ENCODE results near the gene RELN. TPM values are rescaled to one million over a fixed set of nuclear protein-coding genes. Genes with fewer than 3 reads are reported as not detected.
A peak's percentile ranks its signal among the peaks of the same experiment; 100 is the strongest.

Gene RELN
- total and polyA plus RNA-seq, 2 donors from 2014 or later = 0.95 to 5.4 TPM

- no peak for FAIRE-seq
- intact Hi-C loops (cut with DNase I) = no loop called here
- TF ChIP-seq CTCF (IDR thresholded peaks at IDR 0.05; ENCODE audit: borderline replicate concordance, extremely low read depth, insufficient read depth) = no peak
Measured at GRCh38 chr7:103854611-103855010, 134.8 kb downstream of the RELN start.

GRCh38 chr7:103851357-103851756 is 138.1 kb downstream of the RELN start:
- FAIRE-seq = no peak
- intact Hi-C loops (cut with DNase I) = no loop called here

More at GRCh38 chr7:103854611-103855010, 134.8 kb downstream of the RELN start:
- no peak for DNase-seq
- Histone ChIP-seq H3K4me1 (ENCODE audit: control insufficient read depth in 2 of 3, insufficient read depth in 2 of 3, low read depth in 1 of 3, low read length in 3 of 3) (no peaks in the 10 kb centered on the region), H3K4me3 (ENCODE audit: low read length in 3 of 3) (no peak overlapping the region), H3K9ac (ENCODE audit: low read length in 3 of 3) (no peak overlapping the region), H3K27me3 (ENCODE audit: control insufficient read depth, insufficient read depth, low read length) (no peaks in the 10 kb centered on the region), H3K36me3 (ENCODE audit: control insufficient read depth in 2 of 3, insufficient read depth in 3 of 3, low read length in 3 of 3) (no peaks in the 10 kb centered on the region), H3K9me3 (ENCODE audit: control insufficient read depth in 2 of 3, insufficient read depth in 1 of 3, low read length in 3 of 3) (no peaks in the 10 kb centered on the region), H3K27ac (ENCODE audit: low read depth in 2 of 2, low read length in 2 of 2) (no peak overlapping the region)

GRCh38 chr7:103843689-103844480 is 145.6 kb downstream of the RELN start:
- no peak for DNase-seq
- no peak for TF ChIP-seq CTCF (IDR thresholded peaks at IDR 0.05; ENCODE audit: borderline replicate concordance, extremely low read depth, insufficient read depth)
- Histone ChIP-seq H3K4me1 (ENCODE audit: control insufficient read depth in 2 of 3, insufficient read depth in 2 of 3, low read depth in 1 of 3, low read length in 3 of 3) (no peaks in the 10 kb centered on the region), H3K9ac (ENCODE audit: low read length in 3 of 3) (no peak overlapping the region), H3K4me3 (ENCODE audit: low read length in 3 of 3) (no peak overlapping the region), H3K27ac (ENCODE audit: low read depth in 2 of 2, low read length in 2 of 2) (no peak overlapping the region), H3K9me3 (ENCODE audit: control insufficient read depth in 2 of 3, insufficient read depth in 1 of 3, low read length in 3 of 3) (no peaks in the 10 kb centered on the region), H3K27me3 (ENCODE audit: control insufficient read depth, insufficient read depth, low read length) (no peaks in the 10 kb centered on the region), H3K36me3 (ENCODE audit: control insufficient read depth in 2 of 3, insufficient read depth in 3 of 3, low read length in 3 of 3) (no peaks in the 10 kb centered on the region)
- intact Hi-C loops (cut with DNase I) = no loop called here
- FAIRE-seq = no peak

More at GRCh38 chr7:103851357-103851756, 138.1 kb downstream of the RELN start:
- Histone ChIP-seq H3K9ac (ENCODE audit: low read length in 3 of 3) (no peak overlapping the region), H3K27me3 (ENCODE audit: control insufficient read depth, insufficient read depth, low read length) (no peaks in the 10 kb centered on the region), H3K27ac (ENCODE audit: low read depth in 2 of 2, low read length in 2 of 2) (no peak overlapping the region), H3K36me3 (ENCODE audit: control insufficient read depth in 2 of 3, insufficient read depth in 3 of 3, low read length in 3 of 3) (no peaks in the 10 kb centered on the region), H3K9me3 (ENCODE audit: control insufficient read depth in 2 of 3, insufficient read depth in 1 of 3, low read length in 3 of 3) (no peaks in the 10 kb centered on the region), H3K4me1 (ENCODE audit: control insufficient read depth in 2 of 3, insufficient read depth in 2 of 3, low read depth in 1 of 3, low read length in 3 of 3) (no peaks in the 10 kb centered on the region), H3K4me3 (ENCODE audit: low read length in 3 of 3) (no peak overlapping the region)
- no peak for TF ChIP-seq CTCF (IDR thresholded peaks at IDR 0.05; ENCODE audit: borderline replicate concordance, extremely low read depth, insufficient read depth)
- DNase-seq = peak in 2 of 5 donors; percentile 43 to 55
